GM21526 (cell line): Measurements from ENCODE around the gene DNAH3.
"Not testable (repeated sequence)": the region's sequence is repeated elsewhere in the genome, so short reads cannot be mapped to it uniquely, and the experiment has no call there.

Source experiments
- ATAC-seq: cut with Tn5 transposase; IDR thresholded peaks from one replicate; pipeline ENCODE4 v1.9.1; 2021; ENCODE audit warnings: moderate library complexity; ENCODE audit not compliant: unreplicated experiment, low FRiP score

Gene DNAH3

DNA sequence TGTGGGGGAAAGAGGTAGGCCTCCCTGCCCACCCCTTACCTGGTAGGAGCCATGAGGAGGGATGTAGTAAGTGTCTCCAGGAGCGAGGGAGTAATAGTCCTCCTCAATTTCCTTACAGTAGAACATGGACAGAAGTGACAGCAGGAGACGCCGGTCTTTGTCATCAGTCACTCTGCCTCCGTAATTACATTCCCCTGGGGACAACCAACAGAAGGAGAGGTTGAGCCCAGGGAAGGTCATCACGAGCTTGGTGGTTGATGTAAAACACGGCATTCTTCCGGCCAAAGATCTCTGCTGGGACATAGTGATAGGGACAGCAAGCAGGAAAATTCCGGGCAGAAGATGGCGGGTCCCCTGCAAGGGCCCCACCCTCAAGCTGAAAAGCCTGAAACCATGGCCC, 202.2 kb downstream of the DNAH3 start:
- no peak for ATAC-seq

DNA sequence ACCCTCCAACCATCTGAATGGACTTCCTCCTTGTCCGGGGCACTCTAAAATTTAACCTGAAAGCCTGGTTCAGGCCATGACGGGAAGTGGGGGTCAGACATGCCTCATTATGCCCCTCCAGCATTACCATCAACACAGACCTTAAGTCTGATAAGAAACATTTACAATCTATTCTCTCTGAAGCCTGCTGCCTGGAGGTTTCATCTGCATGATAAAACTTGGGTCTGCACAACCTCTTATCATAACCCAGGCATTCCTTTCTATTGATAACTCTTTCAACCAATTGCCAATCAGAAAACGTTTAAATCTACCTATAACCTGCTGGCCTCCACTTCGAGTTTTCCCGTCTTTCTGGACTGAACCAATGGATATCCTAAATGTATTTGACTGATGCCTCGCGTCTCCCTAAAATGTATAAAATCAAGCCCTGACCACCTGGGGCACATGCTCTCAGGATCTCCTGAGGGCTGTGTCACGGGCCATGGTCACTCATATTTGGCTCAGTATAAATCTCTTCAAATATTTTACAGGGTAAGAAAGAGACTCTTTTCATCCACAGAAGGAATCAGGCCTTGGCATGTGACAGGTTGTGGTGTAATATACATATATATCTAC, 204.5 kb downstream of the DNAH3 start:
- no peak for ATAC-seq

DNA sequence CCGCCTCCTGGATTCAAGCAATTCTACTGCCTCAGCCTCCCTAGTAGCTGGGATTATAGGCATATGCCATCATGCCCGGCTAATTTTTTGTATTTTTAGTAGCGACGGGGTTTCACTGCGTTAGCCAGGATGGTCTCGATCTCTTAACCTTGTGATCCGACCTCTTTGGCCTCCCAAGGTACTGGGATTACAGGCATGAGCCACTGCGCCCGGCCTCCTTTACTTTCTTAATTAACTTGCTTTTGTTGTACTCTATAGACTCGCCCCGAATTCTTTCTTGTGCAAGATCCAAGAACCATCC, 205.1 kb downstream of the DNAH3 start:
- ATAC-seq = not testable (repeated sequence)

DNA sequence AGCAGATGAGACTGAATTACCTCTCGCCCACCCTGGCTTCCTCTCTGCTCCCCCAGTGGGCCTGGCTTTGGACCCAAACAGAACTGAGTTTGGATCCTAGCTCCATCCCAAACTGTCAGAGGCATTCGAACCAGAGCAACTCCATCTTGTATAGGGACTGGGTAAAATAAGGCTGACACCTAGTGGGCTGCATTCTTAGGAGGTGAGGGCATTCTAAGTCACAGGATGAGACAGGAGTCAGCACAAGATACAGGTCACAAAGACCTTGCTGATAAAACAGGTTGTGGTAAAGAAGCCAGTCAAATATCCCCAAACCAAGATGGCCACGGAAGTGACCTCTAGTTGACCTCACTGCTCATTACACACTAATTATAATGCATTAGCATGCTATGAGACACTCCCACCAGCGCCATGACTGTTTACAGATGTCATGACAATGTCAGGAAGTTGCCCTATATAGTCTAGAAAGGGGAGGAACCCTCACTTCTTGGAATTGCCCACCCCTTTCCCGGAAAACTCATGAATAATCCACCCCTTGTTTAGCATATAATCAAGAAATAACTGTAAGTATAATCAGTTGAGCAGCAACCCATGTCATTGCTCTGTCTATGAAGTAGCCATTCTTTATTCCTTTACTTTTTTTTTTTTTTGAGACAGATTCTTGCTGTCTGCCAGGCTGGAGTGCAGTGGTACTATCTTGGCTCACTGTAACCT, 205.6 kb downstream of the DNAH3 start:
- no peak for ATAC-seq

DNA sequence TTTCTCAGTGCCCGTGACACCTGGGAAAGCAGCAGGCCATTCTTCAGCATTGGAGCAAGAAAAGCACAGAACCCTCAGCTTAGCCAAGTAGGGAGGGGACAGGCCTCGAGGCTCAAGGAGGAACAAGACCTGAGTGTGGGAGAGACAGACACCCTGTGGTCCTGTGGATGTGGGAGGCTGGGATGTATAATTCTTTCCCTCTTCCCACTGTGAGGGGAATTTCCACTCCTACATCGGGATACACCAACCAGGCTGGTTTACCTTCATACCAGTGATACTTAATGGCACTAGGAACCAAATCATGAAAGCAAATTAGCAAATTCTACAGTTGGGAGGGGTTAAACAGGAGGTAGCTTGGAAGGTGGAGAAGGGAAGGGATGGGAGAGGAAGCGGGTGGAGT, 208.4 kb downstream of the DNAH3 start:
- ATAC-seq = no peak

DNA sequence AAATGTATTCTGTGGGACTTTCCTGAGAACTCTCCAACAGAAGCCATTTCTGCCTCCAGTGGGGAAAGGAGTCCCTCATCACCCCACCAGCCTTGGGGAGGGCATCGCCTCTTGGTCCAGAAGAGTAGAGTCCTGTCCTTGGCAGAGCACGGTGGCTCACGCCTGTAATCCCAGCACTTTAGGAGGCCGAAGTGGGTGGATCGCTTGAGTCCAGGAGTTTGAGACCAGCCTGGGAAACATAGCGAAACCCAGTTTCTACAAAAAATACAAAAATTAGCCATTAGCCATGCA, 209.1 kb downstream of the DNAH3 start:
- no peak for ATAC-seq

DNA sequence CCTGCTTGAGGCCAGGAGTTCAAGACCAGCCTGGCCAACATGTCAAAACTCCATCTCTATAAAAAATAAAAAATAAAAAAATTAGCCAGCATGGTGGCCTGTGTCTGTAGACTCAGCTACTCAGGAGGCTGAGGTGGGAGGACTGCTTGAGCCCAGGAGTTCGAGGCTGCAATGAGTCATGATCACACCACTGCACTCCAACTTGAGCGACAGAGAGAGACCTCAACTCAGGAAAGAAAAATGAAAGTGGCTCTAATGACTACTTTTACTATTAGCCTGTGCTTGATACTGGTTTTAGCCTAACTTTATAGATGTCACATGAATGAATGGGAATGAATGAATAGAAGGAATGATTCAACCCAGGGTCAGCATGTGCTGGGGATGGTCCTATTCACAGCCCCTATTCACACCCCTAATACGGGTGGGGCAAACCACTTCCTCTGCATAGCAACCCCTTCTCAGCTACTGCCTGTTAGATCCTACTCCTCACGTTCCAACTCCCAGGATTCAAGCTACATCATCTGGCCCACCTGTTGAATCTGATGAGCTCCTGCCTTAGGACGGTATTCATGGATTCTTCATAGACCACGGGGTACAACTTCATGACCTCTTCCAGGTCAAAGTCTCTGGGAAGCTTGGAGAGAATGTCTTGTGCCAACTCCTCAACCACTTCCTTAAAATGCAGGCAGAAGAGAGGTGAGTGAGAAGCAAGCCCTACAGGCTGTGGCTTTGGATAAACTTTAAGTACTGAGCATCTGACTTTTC, 209.6 kb downstream of the DNAH3 start:
- ATAC-seq = no peak

DNA sequence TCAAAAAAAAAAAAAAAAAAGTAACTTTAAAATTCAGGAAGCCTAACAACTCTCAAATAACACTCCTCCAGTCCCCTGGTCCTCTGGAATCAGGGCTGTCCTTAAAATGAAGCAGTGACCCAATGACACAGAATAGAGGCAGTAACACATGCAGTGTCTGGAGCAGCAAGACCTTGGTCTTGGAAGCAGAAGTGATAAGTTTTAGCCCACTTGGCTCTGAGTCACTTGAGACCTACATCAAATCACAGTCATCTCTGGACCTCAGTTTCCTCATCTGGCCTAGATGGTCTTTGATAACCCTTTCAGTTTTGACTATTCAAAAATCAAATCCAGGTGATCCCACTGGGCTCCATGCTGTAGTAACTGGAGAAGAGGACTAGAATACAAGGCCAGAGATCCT, 211.0 kb downstream of the DNAH3 start:
- ATAC-seq = no peak

DNA sequence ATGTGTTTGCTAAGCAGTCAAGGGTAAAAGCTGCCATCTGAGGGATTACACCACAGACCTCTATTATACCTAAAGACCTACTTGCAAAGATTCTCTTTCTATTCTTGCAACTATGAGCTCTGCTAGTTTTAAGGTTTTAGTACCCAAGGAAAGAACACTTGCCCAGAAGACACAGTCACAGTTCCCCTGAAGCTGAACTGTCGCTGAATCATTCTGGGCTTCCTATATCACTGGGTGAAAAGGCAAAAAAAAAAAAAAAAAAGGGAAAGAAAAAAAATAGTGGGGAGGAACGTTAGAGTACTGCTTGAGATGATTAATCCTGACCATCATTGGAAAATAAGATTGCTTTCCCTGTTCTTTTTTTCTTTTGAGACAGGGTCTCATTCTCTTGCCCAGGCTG, 212.2 kb downstream of the DNAH3 start:
- no peak for ATAC-seq

DNA sequence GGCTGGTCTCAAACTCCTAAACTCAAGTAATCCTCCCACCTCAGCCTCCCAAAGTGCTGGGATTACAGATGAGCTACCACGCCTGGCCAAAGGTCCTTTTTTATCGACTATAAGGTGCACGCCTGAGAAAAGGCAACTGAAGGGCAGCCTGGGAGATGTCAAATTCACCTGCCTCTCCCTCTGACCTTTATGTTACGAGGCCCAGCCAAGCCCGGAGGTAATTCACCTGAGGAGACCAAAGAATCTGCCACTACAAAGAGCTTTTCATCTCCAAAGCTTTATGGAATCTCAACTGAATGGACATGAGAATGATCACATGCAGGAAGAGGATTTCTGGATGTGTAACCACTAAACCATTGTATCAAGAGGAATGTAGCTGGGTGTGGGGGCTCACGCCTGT, 212.9 kb downstream of the DNAH3 start:
- no peak for ATAC-seq

DNA sequence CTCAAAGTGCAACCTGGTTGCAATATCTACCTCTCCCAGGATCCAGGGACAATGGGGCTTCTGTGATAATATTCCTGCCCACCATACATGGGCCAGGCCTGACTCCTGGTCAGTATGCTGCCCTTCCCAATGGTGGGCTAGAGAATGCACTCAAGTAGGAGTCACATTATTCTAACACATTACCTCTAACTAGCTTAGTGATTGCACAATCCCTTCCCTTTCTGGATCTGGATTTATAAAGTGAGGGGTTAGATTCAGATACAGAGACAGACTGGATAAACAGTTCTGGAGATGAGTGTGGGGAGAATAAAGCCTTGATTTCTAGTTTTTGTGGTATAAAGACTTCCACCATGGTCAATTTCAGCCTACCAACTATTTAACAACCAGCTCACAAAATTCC, 217.1 kb downstream of the DNAH3 start:
- ATAC-seq = no peak

DNA sequence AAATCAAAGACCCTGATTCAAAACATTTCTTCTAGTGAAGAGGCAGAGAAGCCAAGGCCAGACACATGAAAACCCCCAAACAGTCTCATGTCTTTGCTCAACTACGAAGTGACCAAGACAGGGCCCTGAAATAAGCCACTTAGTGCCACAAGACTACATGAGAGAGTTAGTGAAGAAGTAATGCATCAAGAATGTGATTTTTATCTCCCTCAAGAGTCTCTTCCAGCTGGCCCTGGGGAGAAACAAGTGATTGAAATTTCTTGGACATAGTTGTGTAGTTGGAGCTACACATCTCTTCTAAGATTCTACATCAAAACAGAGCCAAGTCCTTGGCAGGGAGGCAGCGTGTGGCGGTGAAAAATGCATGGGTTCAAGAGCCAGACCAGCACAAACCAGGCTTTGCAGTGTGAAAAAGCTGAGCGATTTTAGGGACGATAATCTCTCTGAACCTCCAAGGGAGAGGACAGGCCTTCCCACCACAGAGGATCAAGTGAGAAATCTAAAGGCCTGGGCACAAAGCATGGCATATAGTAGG, 219.5 kb downstream of the DNAH3 start:
- ATAC-seq = no peak

DNA sequence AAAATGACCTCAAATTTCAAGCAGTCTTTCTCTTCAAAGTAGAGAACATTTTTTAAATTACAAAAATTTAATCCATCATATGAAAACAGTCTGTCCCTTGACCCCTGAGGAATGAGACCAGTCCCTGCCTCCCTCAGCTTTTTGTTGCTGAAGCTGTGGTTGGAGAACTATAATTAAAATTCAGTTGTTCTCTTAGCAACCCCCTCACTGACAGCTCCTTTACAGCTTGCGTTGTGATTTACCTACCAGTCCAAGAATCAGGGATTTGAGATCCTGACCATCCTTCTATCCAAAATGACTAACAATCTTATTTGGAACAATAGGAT, 220.3 kb downstream of the DNAH3 start:
- ATAC-seq = no peak

DNA sequence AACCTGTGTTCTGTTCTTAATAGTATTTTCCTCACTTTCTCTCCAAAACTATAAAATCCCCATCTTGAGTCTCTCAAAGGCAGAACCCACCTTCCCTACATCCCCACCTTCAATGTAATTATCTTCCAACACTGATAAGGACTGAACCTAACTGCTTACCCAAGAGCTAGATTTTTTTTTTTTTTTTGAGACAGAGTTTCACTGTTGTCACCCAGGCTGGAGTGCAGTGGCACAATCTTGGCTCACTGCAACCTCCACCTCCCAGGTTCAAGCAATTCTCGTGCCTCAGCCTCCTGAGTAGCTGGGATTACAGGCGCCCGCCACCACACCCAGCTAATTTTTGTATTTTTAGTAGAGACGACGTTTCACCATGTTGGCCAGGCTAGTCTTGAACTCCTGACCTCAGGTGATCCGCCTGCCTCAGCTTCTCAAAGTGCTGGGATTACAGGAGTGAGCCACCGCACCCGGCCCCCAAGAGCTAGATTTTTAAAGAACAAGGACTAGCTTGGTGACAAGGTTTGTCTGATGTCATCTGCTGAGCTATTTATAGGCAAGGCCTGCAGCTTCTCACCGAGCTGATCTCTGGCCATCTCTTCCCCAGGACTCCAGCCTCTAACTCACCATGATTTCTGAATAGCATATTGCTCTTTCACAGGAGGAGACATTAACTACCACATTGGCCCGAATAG, 220.8 kb downstream of the DNAH3 start:
- ATAC-seq = not testable (repeated sequence)

DNA sequence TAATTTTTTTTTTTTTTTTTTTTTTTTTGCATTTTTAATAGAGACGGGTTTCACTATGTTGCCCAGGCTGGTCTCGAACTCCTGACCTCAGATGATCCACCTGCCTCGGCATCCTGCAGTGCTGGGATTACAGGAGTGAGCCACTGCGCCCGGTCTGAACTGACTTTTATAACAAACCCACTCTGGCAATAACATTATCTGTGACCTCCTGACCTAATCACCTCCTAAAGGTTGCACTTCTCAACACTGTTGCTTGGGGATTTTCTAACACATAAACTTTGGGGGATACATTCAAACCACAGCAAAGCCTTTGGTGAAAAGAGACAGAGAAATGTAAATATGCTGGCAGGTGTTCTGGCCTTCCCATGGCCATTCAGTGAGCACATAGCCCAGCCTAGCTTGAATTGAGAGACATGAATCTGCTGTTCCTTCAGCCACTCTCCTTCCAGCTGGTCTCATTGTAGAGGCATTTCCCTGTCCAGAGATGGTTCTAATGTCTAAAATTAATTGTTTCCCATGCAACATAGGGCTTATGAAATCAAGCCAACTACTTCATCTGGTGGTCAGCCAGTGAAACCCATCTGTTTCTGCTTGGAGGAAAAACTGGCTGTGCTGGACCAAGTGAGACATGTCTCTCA, 221.8 kb downstream of the DNAH3 start:
- ATAC-seq = no peak

DNA sequence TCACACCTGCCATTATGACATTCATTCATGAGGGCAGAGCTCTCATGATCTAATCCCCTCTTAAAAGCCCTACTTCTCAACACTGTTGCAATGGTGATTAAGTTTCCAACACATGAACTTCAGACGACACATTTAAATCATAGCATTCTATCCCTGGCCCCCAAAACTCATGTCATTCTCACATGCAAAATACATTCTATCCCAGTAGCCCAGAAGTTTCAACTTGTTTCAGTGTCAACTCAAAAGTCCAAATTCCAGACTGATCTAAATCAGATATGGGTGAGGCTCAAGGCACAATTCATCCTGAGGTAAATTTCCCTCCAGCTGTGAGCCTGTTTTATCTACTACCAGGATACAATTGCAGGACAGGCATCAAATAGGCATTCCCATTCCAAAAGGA, 224.9 kb downstream of the DNAH3 start:
- ATAC-seq = no peak

DNA sequence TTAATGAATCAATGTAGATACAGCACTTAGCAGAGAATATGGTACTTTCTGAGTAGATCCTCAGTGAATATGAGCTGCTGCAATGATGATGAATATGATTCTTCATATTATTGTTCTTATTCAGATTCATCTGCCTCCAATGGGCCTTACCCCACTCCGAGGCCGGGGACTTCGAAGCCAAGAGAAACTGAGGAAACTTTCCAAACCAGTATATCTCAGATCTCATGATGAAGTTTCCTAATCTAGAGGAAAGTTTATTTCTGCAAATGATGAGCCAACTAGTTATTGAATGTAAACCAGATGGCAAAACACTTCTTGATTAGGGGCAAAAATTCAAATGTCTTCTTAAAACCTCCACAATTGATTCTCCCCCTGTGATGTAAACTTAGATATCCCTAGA, 226.8 kb downstream of the DNAH3 start:
- ATAC-seq = no peak

DNA sequence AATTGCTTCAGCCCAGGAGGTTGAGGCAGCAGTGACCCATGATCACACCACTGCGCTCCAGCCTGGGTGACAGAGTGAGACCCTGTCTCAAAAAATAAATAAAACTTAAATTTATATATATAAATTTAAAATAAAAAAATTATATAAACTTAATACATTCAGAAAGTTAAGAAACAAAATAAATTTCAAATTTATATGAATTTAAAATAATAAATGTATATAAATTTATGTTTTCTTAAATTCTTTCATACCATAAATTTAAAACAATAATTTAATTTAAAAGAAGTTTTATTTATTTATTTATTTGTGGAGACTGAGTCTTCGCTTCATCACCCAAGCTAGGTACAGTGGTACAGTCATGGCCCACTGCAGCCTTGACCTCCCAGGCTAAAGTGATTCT, 229.8 kb downstream of the DNAH3 start:
- no peak for ATAC-seq

DNA sequence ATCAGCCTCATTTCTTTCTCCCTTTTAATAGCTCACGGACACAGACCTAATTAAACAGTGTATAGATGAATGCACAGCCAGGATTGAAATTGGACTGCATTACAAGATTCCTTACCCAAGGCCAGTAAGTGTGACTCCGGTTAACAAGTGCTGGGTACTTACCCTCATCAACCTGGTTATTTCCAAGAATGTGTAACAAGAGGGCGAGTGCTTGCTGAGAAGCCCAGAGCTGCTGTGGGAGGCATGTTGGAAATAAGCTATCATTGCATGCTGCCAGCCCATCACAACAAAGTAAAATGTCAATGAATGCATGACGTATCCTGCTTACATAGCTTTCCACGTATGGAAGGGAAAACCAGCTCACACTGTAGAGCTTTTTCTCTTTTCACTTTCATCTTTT, 230.6 kb downstream of the DNAH3 start:
- ATAC-seq = no peak

DNA sequence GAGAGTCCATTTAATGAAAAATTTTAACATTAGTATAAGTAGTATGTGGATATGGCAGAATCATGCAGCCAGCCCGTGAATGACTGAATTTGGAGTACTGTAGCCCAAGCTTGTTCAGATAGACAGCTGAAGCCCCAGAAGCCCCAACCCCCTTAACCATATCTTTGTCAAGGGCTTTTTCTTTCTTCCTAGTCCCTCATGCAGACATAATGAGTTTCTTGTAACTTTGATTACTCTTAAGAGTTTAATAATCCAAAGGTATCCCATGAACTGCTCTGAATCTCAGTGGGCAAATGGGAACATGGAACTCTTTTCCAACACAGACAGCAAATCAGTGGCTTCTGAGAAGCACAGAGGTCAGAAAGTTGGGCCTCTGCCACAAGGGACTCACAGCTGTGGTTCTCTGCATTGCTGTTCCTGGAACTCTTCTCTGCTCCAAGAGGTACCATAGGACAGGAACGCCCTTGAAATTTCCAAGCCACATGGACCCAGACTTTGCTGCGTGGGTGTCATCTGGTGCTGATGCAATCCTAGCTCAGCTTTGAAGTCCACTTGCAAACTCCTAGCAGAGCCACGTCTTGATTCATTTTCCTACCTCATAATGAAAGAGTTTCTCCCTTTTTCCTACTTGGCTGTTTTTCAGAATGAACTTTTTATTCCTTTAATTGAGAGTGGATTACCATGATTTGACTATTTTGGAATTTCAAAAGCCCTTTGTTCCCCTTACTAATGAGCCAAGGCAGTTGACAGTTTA, 232.0 kb downstream of the DNAH3 start:
- ATAC-seq = no peak
